NCI-H748 (cell line): Measurements from ENCODE around the gene C3.
"Not testable (repeated sequence)": the region's sequence is repeated elsewhere in the genome, so short reads cannot be mapped to it uniquely, and the experiment has no call there.

Experiments used
- DNase-seq: peaks from one replicate; lab custom pipeline; 2025; ENCODE audit not compliant: unreplicated experiment; lab: John Stamatoyannopoulos, UW

The C3 gene

GRCh38 chr19:6667114-6667627 lies 53.3 kb downstream of the C3 start:
- DNase-seq = no peak

- no peak for DNase-seq
Observed at GRCh38 chr19:6664916-6665315, 55.5 kb downstream of the C3 start.

- no peak for DNase-seq
Observed at GRCh38 chr19:6663236-6664201, 56.9 kb downstream of the C3 start.

- no peak for DNase-seq
Observed at GRCh38 chr19:6662702-6663101, 57.7 kb downstream of the C3 start.

- not testable (repeated sequence) for DNase-seq
Observed at GRCh38 chr19:6661509-6662244, 58.8 kb downstream of the C3 start.

GRCh38 chr19:6660930-6661329 lies 59.5 kb downstream of the C3 start:
- no peak for DNase-seq

- not testable (repeated sequence) for DNase-seq
Observed at GRCh38 chr19:6656390-6656789, 64.1 kb downstream of the C3 start.

- DNase-seq = no peak
Observed at GRCh38 chr19:6654347-6655310, 65.8 kb downstream of the C3 start.

GRCh38 chr19:6652805-6653094 lies 67.7 kb downstream of the C3 start:
- DNase-seq = no peak

GRCh38 chr19:6651965-6652804 lies 68.3 kb downstream of the C3 start:
- DNase-seq = no peak

GRCh38 chr19:6649185-6649584 lies 71.3 kb downstream of the C3 start:
- DNase-seq = no peak

- DNase-seq = no peak
Observed at GRCh38 chr19:6648141-6648715, 72.2 kb downstream of the C3 start.

GRCh38 chr19:6644796-6645195 lies 75.7 kb downstream of the C3 start:
- DNase-seq = no peak

GRCh38 chr19:6640333-6640732 lies 80.1 kb downstream of the C3 start:
- not testable (repeated sequence) for DNase-seq

GRCh38 chr19:6639439-6639838 lies 81.0 kb downstream of the C3 start:
- no peak for DNase-seq

- not testable (repeated sequence) for DNase-seq
Observed at GRCh38 chr19:6633456-6633813, 87.0 kb downstream of the C3 start.

GRCh38 chr19:6632747-6633455 lies 87.5 kb downstream of the C3 start:
- DNase-seq = peak; percentile 60

GRCh38 chr19:6632002-6632621 lies 88.3 kb downstream of the C3 start:
- DNase-seq = peak; percentile 63
